GM12878 (cell line): ENCODE data around the gene COL23A1.

Source experiments
- CTCF ChIP-seq, 3 experiments: IDR thresholded peaks in 2 of 3; conservative IDR thresholded peaks in 1 of 3; 2 replicates each; pipeline ENCODE4 v1.5.1; 2011; ENCODE audit warnings: low read depth in 3 of 3, low read length in 3 of 3, mild to moderate bottlenecking in 3 of 3, control low read depth in 2 of 3, moderate library complexity in 2 of 3, inconsistent platforms in 1 of 3, mixed read lengths in 1 of 3; ENCODE audit not compliant: control insufficient read depth in 2 of 3, insufficient read depth in 1 of 3; ENCODE audit errors: extremely low read depth in 1 of 3
- POLR2A ChIP-seq: IDR thresholded peaks from 2 replicates; pipeline ENCODE4 v1.6.1; 2011; ENCODE audit warnings: low read depth, mild to moderate bottlenecking, low read length
- POLR2AphosphoS5 ChIP-seq: IDR thresholded peaks from 2 replicates; pipeline ENCODE4 v1.6.1; 2011; ENCODE audit warnings: mild to moderate bottlenecking, low read length, inconsistent platforms

GRCh38 chr5:178516504-178517235 is 73.5 kb downstream of the COL23A1 start:
- TF ChIP-seq POLR2A (no peak), POLR2AphosphoS5 (no peak), CTCF (IDR thresholded peaks at IDR 0.05 in 2 of 3, conservative IDR thresholded peaks at IDR 0.05 in 1 of 3; ENCODE audit: control insufficient read depth in 2 of 3, extremely low read depth in 1 of 3, insufficient read depth in 1 of 3, low read depth in 3 of 3, low read length in 3 of 3) (no peak)
